ENCODE measurements around the gene SSX7.
"Not testable (repeated sequence)": the region's sequence is repeated elsewhere in the genome, so short reads cannot be mapped to it uniquely, and the experiment has no call there.

The SSX7 gene

GRCh38 chrX:52654800-52655199 is at the start of gene SSX7:
Gene SSX7, minus strand, starts transcription at chrX:52654900. Its CDS starts 1,428 bp downstream, at chrX:52653472.
- not testable (repeated sequence) for H3K27ac ChIP-seq

- not testable (repeated sequence) for H3K27ac ChIP-seq
These were observed 37.3 kb upstream of the SSX7 start for GRCh38 chrX:52692034-52692433.

- H3K27ac ChIP-seq, result not testable (repeated sequence)
These were observed 7.5 kb upstream of the SSX7 start for GRCh38 chrX:52662218-52662617.

GRCh38 chrX:52655475-52655874 is 775 bp upstream of the SSX7 start:
- not testable (repeated sequence) for H3K27ac ChIP-seq

GRCh38 chrX:52650676-52651075 is 4.0 kb downstream of the SSX7 start:
- not testable (repeated sequence) for H3K27ac ChIP-seq

GRCh38 chrX:52648956-52649355 is 5.7 kb downstream of the SSX7 start:
- H3K27ac ChIP-seq, result not testable (repeated sequence)

- H3K27ac ChIP-seq, result not testable (repeated sequence)
These were observed 26.2 kb downstream of the SSX7 start for GRCh38 chrX:52628483-52628882.

GRCh38 chrX:52620661-52621060 is 34.0 kb downstream of the SSX7 start:
- not testable (repeated sequence) for H3K27ac ChIP-seq

- no peak for TF ChIP-seq CTCF (conservative IDR thresholded peaks at IDR 0.05)
- H3K27ac ChIP-seq, result no peak overlapping the region
These were observed 45.7 kb downstream of the SSX7 start for GRCh38 chrX:52608961-52609360.

GRCh38 chrX:52603151-52603550 is 51.5 kb downstream of the SSX7 start:
- H3K27ac ChIP-seq, result not testable (repeated sequence)

GRCh38 chrX:52598886-52599285 is 55.8 kb downstream of the SSX7 start:
- no peak overlapping the region for H3K27ac ChIP-seq
- no peak for TF ChIP-seq CTCF (conservative IDR thresholded peaks at IDR 0.05)

GRCh38 chrX:52594658-52595057 is 60.0 kb downstream of the SSX7 start:
- H3K27ac ChIP-seq, result no peak overlapping the region
- TF ChIP-seq CTCF (conservative IDR thresholded peaks at IDR 0.05), result no peak

All from VCaP (cell line).